ENCODE measurements around the gene PDGFB.

GRCh38 chr22:39212721-39213376 lies 31.9 kb downstream of the PDGFB start:
- TF ChIP-seq CTCF (IDR thresholded peaks at IDR 0.05) (no peak), EP300 (IDR thresholded peaks at IDR 0.05; ENCODE audit: low read depth) (no peak)

Data from transverse colon (tissue), 3 donors.